ENCODE measurements around the gene SNTA1. TPM values are rescaled to one million over a fixed set of nuclear protein-coding genes. Genes with fewer than 3 reads are reported as not detected.
A peak's percentile ranks its signal among the peaks of the same experiment; 100 is the strongest.

Gene SNTA1
- total and polyA plus RNA-seq, 2 of the 13 experiments (the other 11 are each of a cell fraction or from before 2014, with no cell fraction given): 16.4 to 18.3 TPM

- peak; percentile 86 for TF ChIP-seq MED8 (CRISPR knock-in tag; IDR thresholded peaks at IDR 0.05; ENCODE audit: insufficient replicate concordance)
- TF ChIP-seq IKZF4 (CRISPR knock-in tag; IDR thresholded peaks at IDR 0.05; ENCODE audit: borderline replicate concordance, low read depth, not compliant biosample characterization): peak; percentile 89
- TF ChIP-seq HNRNPK (IDR thresholded peaks at IDR 0.05; ENCODE audit: low read depth, low read length, poor library complexity, severe bottlenecking): peak; percentile 68
- peak; percentile 74; the same call in 1 of the 2 replicates for TF ChIP-seq ZNF337 (CRISPR knock-in tag; IDR thresholded peaks at IDR 0.05; ENCODE audit: borderline replicate concordance, low read depth)
- peak; percentile 93; the same call in 1 of the 2 replicates for TF ChIP-seq CBX5 (CRISPR knock-in tag; IDR thresholded peaks at IDR 0.05; ENCODE audit: borderline replicate concordance)
- TF ChIP-seq PCBP2 (optimal IDR thresholded peaks at IDR 0.05; ENCODE audit: low read depth, low read length, poor library complexity, severe bottlenecking): no peak
- peak; percentile 29; the same call in 1 of the 2 replicates for TF ChIP-seq ZNF362 (CRISPR knock-in tag; IDR thresholded peaks at IDR 0.05; ENCODE audit: borderline replicate concordance)
- TF ChIP-seq ZNF615 (CRISPR knock-in tag; IDR thresholded peaks at IDR 0.05; ENCODE audit: borderline replicate concordance): no peak
- TF ChIP-seq SUZ12 (IDR thresholded peaks at IDR 0.05; ENCODE audit: low read depth, low read length): no peak
- TF ChIP-seq ZNF644 (CRISPR knock-in tag; IDR thresholded peaks at IDR 0.05; ENCODE audit: low read depth): 0 out of 2 replicates have a peak, but pooled peaks have one; percentile 56
- TF ChIP-seq FOXO1 (CRISPR knock-in tag; IDR thresholded peaks at IDR 0.05): peak; percentile 72; the same call in 1 of the 2 replicates
- no peak for TF ChIP-seq TCF7L2 (IDR thresholded peaks at IDR 0.05; ENCODE audit: low read depth, low read length)
- TF ChIP-seq GLMP (CRISPR knock-in tag; IDR thresholded peaks at IDR 0.05; ENCODE audit: borderline replicate concordance): no peak
- peak; percentile 57 for TF ChIP-seq FOXA3 (CRISPR knock-in tag; IDR thresholded peaks at IDR 0.05)
- TF ChIP-seq NFRKB (IDR thresholded peaks at IDR 0.05): no peak
- TF ChIP-seq MTA1 (CRISPR knock-in tag; IDR thresholded peaks at IDR 0.05; ENCODE audit: borderline replicate concordance): peak; percentile 91; the same call in 1 of the 2 replicates
- TF ChIP-seq, protein P1, sequence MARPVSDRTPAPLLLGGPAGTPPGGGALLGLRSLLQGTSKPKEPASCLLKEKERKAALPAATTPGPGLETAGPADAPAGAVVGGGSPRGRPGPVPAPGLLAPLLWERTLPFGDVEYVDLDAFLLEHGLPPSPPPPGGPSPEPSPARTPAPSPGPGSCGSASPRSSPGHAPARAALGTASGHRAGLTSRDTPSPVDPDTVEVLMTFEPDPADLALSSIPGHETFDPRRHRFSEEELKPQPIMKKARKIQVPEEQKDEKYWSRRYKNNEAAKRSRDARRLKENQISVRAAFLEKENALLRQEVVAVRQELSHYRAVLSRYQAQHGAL (CRISPR knock-in tag; IDR thresholded peaks at IDR 0.05; ENCODE audit: not compliant biosample characterization): no peak
- peak; percentile 17; the same call in 1 of the 2 replicates for TF ChIP-seq HCFC1 (IDR thresholded peaks at IDR 0.05; ENCODE audit: low read depth, low read length)
- 0 out of 2 replicates have a peak, but pooled peaks have one; percentile 34 for TF ChIP-seq ELK4 (CRISPR knock-in tag; IDR thresholded peaks at IDR 0.05; ENCODE audit: borderline replicate concordance)
- TF ChIP-seq ATF4 (CRISPR knock-in tag; IDR thresholded peaks at IDR 0.05): peak in 1 of 2 experiments; percentile 70; a peak in 2 of 4 replicates
- TF ChIP-seq, protein P2, sequence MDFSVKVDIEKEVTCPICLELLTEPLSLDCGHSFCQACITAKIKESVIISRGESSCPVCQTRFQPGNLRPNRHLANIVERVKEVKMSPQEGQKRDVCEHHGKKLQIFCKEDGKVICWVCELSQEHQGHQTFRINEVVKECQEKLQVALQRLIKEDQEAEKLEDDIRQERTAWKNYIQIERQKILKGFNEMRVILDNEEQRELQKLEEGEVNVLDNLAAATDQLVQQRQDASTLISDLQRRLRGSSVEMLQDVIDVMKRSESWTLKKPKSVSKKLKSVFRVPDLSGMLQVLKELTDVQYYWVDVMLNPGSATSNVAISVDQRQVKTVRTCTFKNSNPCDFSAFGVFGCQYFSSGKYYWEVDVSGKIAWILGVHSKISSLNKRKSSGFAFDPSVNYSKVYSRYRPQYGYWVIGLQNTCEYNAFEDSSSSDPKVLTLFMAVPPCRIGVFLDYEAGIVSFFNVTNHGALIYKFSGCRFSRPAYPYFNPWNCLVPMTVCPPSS (IDR thresholded peaks at IDR 0.05): no peak
- TF ChIP-seq ZNF12 (CRISPR knock-in tag; IDR thresholded peaks at IDR 0.05): 0 out of 2 replicates have a peak, but pooled peaks have one; percentile 84
- no peak; the same call in 1 of the 2 replicates for TF ChIP-seq ZNF570 (CRISPR knock-in tag; IDR thresholded peaks at IDR 0.05; ENCODE audit: borderline replicate concordance)
These were observed 46.0 kb upstream of the SNTA1 start (continued) for GRCh38 chr20:33489495-33490022.
